Colon (tissue), 2 donors: ENCODE results near the gene CNOT4.
"Not testable (repeated sequence)": the region's sequence is repeated elsewhere in the genome, so short reads cannot be mapped to it uniquely, and the experiment has no call there.

Experiments
- FAIRE-seq: peaks from 2 replicates; lab custom pipeline; 2012; peaks lifted over from hg19 to GRCh38; lab: Jason Lieb, UNC
- donor health status: control.
- donor health status: control.

Gene CNOT4

DNA sequence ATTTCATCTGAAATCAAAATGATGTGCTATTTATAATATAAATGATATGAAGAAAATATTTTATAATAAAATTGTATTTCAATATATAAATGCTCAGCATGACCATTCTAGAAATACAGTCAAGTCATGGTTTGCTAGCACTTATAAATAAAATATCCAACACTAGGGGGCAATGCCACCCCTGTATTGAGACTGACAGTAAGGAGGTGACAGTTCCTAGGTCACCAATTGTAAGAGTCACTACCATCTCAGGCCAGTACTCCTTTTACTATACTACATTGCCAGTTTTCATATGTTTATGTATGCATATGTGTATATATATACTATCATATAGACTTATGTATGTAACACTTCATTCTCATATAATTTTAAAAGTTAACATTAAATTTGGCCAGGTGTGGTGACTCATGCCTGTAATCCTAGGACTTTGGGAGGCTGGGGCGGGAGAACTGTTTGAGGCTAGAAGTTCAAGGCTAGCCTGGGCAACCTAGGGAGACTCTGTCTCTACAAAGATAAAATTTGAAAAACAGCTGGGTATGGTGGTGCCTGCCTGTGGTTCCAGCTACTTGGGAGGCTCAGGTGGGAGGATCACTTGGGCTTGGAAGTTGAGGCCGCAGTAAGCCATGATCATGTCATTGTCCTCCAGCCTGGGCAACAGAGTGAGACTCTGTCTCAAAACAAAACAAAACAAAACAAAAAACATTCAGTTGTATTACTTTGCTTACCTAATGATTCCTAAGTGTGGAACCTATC lies 2.4 kb upstream of the CNOT4 start:
- no peak for FAIRE-seq

DNA sequence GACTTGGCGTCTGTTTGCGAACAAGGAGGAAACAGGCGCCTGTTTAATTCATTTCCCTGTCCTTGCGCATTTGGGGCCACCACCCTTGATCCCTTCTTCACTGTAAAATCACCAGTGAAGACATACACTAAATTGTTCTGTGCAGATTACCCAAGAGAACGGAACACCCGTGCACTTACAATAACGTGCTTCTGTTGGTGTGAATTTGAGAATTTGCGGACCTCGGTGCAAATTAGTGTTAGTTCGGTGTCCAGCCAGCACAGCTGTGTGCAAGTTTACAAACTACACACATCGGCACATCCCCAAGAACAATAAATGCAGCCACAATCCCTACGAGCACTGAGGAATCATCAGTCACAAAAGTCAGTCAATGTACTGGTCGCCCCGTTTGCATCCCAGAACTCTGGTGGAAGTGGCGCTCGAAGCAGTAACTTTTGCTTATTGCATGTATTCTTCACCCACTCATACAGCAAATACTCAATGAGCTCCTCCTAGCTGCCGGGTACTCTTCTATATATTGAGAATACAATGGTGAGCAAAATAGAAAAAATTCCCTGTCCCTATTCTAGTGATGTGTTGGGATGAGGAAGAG lies 786 bp upstream of the CNOT4 start:
- FAIRE-seq, result no peak

DNA sequence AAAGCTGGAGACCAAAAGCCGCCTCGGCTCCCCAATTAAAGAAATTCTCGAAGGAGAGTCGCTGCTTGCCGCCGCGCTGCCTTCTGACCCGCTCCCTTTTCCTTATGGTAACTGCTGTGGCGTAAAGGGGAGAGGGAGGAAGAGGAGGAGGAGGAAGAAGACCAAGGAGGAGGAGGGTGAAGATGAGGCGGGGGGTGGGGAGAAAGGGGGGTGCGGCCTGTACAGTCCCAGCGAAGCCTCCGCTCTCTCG lies 388 bp downstream of the CNOT4 start:
- FAIRE-seq, result no peak

DNA sequence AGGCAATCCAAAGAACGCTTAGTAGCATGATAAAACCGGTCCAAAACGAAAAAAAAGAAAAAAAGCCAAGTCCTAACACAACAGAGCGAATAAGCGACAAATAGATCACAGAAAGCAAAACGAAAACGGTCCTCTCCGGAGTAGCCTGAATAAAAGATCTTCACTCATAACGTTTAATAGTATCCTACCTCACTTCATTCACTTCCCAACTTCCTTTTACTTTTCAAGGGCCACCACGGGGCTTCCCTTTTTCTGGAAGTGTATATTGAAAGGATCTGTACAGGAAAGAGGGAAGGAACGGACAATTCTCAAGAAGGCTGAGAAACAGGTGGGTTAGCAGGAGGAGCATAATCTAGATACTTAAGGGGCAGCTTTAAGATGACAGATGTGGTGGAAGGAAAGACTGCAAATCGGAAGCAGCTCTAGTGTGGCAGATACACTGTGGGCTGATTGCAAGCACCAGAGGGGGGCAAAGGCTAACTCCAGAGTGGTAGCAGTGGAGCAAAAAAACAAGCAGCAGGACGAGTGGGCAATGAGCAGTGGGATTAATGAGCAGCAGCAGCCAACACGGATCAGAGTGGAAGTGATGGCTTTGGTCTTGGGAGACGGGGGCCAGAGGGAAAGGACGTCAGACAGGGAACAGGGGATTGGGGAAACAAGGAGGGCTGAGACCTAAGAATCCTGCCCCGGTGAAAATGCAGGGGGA lies 866 bp downstream of the CNOT4 start:
- FAIRE-seq, result no peak

DNA sequence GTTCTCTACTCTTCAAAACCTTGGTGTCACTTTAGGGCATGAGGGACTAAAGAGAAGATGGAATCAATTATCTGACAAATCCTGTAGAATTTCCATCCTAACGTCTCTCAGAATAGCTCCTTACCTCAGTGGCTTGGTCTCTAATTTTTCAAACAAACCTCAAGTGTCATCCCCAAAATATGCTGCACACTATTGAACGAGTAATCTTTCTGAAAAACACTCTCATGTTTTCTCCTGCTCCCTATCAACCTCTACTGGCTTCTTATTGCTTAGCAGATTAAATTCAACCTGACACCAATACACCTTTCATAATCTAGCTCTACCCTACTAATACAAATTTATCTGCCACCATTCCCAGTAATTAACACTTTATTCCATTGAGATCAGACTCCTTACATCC lies 8.5 kb downstream of the CNOT4 start:
- no peak for FAIRE-seq

DNA sequence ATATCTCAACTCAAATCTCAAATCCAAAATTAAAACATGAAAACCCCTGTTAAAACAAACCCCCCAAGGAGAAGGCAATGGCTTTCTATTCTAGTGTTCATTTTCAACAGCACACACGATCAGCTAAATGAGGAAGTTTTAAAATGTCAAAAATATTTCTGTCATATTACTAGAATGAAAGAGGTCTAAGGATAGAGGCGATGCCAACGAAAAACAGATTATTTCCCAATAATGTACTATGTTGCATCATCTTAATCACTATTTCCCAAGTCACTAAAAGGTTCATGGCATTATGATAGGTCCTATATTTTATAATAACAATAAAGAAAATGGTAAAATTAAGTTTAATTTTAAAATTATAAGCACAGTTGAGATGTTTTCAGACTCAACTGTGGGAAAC lies 10.1 kb downstream of the CNOT4 start:
- FAIRE-seq, result no peak

DNA sequence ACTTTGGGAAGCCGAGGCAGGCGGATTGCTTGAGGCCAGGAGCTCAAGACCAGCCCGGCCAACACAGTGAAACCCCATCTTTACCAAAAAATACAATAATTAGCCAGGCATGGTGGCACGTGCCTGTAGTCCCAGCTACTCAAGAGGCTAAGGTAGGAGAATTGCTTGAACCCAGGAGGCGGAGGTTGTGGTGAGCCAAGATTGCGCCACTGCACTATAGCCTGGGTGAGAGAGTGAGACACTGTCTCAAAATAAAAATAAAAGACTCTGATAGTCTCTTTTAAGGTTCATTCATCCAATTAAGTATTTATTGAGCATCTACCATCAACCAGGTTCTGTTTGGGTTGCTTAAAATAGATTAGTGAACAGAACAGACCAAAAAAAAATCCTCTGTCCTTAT lies 12.7 kb downstream of the CNOT4 start:
- FAIRE-seq, result not testable (repeated sequence)

DNA sequence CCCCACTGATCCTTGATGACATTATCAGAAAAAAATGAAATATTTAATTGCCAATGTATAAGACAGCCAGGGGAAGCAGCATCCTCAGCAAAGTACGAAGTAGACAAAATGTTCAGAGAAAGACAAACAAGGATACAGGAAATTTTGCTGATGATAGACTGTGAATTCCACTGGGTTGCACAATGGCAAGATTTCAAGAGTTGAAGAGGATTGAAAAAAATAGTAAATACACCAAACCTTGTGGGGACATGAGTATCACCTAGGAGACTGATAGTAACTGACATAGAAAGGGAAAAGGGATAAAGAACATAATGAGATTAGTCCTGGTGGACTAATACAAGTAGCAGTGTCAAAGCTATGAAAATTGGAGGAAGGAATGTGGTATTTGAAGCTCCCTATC lies 16.5 kb downstream of the CNOT4 start:
- no peak for FAIRE-seq

DNA sequence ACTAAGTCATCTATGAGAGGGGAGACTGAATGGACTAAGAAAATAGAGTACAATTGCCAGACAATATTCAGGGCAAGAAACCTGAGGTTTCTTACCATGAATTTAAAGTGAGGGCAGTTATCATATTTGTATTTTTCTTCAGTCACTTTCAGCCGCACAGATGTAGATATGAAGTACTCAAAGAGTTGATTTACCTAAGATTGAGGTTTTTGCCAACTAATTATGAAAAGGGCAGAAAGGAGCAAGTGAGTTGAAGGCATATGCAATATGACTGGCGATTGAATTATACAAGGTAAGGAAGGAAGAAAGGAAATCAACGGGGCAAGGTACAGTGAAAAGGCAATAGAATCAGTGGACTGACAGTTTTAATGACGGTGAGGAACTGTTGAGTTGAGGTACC lies 17.8 kb downstream of the CNOT4 start:
- FAIRE-seq, result no peak

DNA sequence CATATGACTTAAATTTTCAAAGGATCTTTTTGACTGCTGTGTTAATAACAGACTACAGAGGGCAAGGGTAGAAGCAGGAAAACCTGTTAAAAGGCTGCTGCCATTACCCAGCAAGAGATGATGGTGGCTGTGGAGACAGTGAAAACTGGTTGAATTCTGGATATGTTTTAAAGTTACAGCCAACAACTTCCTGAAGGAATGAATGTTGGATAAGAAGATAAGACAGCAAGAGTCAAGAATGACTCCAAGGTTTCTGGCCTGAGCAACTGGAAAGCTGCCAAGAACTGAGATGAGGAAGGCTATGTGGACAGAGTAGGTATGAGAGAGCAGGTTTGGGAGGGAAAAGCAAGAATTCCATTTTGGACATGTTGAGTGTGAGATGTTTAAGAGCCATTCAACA lies 19.1 kb downstream of the CNOT4 start:
- no peak for FAIRE-seq

DNA sequence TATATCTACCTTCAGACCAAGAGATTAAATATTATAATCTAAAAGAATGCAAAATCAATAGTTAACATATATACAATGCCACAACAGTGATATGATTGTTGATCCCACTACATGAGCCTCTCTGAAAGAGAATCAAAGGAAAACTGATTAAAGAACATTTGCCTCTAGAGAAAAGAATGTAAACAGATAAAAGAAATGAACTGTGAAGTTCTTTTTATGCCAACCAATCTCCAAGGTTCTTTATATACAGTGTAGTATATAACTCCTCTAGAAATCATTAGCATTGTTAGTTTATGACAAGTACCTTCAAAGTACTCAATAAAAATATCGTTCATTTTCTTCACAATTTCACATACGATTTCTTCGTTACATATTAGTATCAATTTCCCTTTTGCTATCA lies 20.1 kb downstream of the CNOT4 start:
- no peak for FAIRE-seq

DNA sequence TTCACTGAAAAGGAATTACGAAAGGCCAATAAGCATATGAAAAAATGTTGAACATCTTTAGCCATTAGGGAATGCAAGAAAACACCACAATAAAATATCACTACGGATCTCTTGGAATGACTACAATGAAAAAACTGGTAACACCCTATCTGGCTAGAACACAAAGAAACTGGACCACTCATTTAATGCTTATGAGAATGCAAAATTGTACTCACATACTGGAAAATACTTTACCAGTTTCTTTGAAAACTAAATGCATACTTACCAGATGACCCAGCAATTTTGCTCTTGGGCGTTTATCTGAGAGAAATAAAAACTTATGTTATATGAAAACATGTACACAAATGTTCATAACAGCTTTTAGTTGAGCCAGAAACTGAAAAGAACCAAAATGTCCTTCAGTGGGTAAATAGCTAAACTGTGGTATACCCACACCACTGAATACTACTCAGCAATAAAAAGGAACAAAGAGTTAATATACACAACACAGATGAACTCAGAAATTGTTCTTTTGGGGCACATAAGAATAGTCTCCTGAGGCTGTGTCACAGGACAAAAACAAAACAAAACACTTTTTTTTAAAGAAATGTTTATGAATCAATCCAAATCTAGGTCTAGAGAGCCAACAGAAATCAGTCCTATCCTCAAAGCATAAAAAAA lies 23.5 kb downstream of the CNOT4 start:
- no peak for FAIRE-seq

DNA sequence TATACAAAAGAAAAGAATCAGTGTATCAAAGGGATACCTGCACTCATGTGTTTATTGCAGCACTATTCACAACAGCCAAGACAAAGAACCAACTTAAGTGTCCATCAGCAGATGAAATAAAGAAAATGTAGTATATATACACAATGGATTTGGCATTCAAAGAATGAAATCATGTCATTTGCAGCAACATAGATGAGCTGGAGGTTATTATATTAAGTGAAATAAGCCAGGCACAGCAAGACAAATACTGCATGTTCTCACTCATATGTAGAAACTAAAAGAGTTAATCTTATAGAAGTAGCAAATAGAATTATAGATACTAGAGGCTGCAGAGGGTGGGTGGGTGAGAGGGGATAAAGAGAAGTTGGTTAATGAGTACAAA lies 28.3 kb downstream of the CNOT4 start:
- no peak for FAIRE-seq

DNA sequence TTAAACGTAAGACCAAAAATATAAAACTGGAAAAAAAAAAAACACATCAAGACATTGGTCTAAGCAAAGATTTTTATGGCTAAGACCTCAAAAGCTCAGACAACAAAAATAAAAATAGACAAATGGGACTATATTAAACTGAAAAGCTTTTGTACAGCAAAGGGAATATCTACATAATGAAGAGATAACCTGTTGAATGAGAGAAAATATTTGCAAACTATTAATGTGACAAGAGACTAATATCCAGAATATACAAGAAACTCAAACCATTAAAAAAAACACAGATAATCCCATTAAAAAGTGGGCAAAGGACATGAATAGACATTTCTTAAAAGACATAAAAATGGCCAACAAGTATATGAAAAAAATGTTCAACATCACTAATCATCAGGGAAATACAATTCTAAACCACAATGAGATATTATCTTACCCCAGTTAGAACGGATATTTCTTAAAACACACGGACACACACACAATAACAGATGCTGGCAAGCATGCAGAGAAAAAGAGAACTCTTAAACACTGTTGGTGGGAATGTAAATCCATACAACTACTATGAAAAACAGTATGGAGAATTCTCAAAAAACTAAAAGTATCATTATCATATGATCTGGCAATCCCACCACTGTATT lies 28.8 kb downstream of the CNOT4 start:
- no peak for FAIRE-seq

DNA sequence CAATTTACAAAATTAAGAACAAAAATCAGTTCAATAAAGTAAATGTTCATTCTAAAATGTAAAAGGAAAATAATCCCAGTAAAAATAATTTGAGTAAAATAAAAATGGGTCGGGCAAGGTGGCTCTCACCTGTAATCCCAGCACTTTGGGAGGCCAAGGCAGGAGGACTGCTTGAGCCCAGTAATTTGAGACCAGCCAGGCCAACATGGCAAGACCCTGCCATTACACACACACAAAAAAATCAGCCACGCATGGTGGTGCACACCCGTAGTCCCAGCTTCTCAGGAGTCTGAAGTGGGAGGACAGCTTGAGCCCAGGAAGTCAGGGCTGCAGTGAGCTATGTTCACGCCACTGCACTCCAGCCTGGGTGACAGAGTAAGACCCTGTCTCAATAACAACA lies 34.4 kb downstream of the CNOT4 start:
- FAIRE-seq, result no peak

DNA sequence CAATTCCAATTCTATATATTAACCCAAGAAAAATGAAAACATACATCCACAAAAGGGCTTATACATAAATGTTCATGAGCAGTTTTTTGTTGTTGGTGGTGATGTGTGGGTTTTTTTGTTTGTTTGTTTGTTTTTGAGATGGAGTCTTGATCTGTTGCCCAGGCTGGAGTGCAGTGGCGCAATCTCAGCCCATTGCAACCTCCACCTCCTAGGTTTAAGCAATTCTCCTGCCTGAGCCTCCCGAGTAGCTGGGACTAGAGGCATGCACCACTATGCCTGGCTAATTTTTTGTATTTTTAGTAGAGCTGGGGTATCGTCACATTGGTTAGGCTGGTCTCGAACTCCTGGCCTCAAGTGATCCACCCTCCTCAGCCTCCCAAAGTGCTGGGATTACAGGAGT lies 40.2 kb downstream of the CNOT4 start:
- not testable (repeated sequence) for FAIRE-seq

DNA sequence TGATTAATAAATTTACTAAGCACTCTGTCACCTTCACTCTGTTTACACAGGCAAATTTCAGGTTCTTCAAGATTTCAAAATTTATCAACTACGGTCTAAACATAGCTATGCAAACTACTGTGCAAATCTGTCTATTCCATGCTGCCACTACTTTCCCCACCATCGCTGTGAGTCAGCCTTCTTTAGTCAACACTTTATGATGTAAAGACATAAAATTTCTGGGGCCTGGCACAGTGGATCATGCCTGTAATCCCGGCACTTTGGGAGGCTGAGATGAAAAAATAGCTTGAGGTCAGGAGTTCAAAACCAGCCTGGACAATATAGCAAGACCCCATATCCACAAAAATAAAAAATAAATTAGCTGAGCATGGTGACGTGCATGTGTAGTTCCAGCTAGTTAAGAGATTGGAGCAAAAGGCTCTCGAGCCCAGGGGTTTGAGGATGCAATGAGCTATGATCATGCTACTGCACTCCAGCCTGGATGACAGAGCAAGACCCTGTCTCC lies 42.6 kb downstream of the CNOT4 start:
- no peak for FAIRE-seq

DNA sequence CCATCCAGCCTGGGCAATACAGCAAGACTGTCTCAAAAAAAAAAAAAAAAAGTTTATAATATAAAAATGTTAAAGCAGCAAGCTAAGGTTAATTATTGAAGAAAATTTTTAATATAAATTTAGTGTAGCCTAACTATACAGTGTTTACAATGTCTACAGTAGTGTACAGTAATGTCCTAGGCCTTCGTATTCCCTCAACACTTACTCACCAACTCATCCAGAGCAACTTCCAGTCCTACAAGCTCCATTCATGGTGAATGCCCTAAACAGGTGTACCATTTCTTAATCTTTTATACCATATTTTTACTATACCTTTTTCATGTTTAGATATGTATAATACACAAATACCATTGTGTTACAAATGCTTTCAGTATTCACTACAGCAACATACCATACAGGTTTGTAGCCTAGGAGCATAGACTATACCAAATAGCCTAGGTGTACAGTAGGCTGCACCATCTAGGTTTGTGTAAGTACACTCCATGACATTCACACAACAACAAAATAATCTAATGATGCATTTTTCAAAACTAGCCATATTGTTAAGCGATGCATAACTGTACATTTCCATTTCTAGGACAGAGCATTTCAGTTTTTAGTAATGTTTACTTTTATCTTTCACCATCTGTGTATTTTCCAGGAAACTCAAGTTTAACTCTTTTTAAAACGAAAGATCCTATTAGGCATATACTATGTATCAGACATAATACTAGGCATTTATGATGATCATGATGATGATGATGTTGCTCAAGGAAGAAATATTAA lies 43.3 kb downstream of the CNOT4 start:
- no peak for FAIRE-seq

DNA sequence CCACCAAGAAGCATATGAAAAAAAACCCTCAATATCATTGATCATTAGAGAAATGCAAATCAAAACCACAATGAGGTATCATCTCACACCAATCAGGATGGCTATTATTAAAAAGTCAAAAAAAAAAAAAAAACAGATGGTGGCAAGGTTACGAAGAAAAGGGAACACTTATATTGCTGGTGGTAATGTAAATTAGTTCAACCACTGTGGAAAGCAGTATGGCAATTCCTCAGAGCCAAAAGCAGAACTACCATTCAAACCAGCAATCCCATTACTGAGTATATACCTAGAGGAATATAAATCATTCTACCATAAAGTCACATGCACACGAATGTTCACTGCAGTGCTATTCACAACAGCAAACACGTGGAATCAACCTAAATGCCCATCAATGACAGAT lies 46.0 kb downstream of the CNOT4 start:
- FAIRE-seq, result no peak

DNA sequence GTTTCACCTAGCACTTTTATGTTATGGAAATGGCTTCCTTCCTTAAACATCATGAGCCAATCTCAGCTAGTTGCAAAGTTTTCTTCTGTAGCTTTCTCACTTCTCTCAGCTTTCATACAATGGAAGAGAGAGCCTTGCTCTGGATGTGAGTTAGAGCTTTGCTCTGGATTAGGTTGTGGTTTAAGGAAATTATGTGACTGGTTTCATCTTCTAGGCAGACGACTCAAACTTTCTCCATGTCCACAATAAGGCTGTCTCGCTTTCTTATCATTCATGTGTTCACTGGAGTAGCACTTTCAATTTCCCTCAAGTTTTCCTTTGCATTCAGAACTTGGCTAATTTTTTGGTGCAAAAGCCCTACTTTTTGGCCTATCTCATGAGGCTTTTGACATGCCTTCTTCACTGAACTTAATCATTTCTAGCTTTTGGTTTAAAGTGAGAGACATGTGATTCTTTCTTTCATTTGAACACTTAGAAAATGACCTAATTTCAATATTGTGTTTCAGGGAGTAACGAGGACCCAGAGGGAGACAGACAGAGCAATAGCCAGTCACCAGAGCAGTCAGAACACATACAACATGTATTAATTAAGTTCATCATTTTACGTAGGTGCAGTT lies 49.8 kb downstream of the CNOT4 start:
- no peak for FAIRE-seq

DNA sequence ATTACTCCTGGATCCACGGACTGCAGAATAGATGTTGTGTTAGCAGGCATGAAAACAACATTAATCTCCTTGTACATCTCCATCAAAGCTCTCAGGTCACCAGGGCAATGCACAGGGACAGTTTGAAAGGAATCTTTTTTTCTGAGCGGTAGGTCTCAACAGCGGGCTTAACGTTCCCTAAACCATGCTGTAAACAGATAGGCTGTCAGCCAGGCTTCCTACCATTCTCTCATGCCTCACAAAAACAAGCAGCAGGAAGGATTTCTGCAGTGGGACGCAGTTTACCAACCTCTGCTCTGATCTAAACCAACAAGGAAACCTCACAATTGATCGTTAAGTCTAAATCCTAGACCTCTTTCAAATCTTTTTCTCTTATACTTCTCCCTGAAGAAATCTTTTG lies 50.8 kb downstream of the CNOT4 start:
- no peak for FAIRE-seq

DNA sequence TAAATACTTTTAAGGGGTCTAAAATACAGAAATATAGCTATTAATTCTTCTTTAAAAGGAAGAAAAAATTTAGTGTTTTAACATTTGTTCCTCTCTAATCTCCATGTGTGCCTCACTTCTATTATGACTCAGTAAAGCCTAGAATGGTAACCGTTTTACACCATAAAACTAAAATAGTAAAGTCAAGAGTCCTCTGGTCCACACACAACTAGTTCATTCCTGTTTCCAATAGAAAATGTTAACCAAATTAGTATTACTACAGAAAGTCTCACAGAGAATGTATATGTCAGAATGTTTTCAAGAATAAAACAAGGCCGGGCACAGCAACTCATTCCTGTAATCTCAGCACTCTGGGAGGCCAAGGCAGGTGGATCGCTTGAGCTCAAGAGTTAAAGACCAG lies 55.8 kb downstream of the CNOT4 start:
- FAIRE-seq, result no peak
